OCI-LY7 (cell line): Measurements from ENCODE around the gene CARD8.
"Not testable (repeated sequence)": the region's sequence is repeated elsewhere in the genome, so short reads cannot be mapped to it uniquely, and the experiment has no call there.

Experiments
- CTCF ChIP-seq: fragments of 200-600 bp; sonication (generic); conservative IDR thresholded peaks from 2 replicates; pipeline ENCODE4 v1.5.1; 2014; ENCODE audit warnings: mild to moderate bottlenecking, antibody characterized with exemption, low read length, moderate library complexity, mixed read lengths
- EZH2phosphoT487 ChIP-seq: fragments of 200-600 bp; sonication (generic); IDR thresholded peaks from 2 replicates; pipeline ENCODE4 v1.6.1; 2018; ENCODE audit warnings: low read depth, borderline replicate concordance, mild to moderate bottlenecking, mixed run types, antibody characterized with exemption, low read length, moderate library complexity, mixed read lengths

- not testable (repeated sequence) for TF ChIP-seq CTCF, EZH2phosphoT487
Measured at GRCh38 chr19:48241771-48242170, 13.9 kb downstream of the CARD8 start.
